HG03571 (cell line): ENCODE measurements around the gene ATG13.
"Not testable (repeated sequence)": the region's sequence is repeated elsewhere in the genome, so short reads cannot be mapped to it uniquely, and the experiment has no call there.

ENCODE experiments used
- ATAC-seq: cut with Tn5 transposase; IDR thresholded peaks from one replicate; pipeline ENCODE4 v1.9.1; 2021; ENCODE audit not compliant: unreplicated experiment

ATG13 gene

DNA sequence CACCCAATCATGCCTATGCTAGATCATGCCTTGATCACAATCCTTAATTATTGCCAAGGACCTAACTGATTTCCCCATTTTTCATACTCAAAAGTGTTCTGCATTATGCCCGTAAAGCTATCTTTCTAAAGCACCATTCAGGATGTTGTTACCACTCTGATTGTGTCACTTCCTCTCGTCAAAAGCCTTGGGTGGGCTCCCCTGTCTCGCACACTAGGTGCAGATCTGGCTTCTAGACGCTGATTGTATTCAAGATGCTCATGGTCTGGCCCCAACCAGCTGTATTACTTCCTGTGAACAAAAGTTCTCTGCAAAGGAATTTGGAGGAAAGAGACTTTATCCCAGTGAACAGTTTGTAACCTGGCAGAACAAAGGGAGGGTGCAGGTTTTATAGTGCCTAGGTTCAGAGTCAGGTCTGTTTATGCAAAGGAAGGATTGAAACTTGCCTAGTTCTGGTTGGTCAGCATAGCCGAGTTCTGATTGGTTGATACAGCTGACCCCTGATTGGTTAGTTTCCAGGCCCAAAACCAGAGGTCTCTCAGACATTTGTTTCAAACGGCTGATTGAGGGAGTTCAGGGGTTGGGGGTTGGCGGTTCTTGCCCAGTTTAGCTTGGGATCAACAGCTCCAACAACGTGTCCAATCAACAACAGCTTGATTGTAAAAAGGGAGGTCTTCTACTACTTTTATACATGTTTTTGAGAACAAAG lies 25.4 kb downstream of the ATG13 start:
- ATAC-seq = no peak

- no peak for ATAC-seq
Observed at GRCh38 chr11:46643531-46643930, 26.2 kb downstream of the ATG13 start.

- no peak for ATAC-seq
Observed at GRCh38 chr11:46643986-46644385, 26.6 kb downstream of the ATG13 start.

DNA sequence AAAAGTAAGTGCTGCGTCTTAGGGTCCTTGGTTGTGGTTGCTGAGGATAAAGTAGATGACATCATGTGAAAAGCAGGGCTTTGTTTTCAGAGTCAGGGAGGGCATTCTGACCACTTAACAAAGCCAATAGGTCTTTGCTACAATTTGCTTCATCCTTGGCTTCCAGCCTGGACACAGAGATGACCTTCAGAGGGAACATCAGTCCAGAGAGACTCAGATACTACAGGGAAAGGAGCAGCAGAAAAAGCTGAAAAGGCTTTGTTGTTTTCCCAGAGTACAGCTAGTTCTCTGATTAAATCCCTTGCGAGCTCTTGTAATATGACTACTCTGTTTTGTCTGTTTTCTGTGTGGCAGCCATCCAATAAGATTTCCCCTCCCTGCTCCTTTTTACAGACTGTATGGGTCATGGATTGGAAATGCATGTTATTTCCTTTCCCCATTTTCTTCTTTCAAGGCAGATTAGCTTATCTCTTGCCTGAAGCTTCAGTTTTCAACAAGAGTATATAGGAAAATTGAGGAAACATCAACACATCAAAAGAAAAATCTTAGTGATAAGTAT lies 31.9 kb downstream of the ATG13 start:
- ATAC-seq = no peak

- no peak for ATAC-seq
Observed at GRCh38 chr11:46655631-46656030, 38.3 kb downstream of the ATG13 start.

DNA sequence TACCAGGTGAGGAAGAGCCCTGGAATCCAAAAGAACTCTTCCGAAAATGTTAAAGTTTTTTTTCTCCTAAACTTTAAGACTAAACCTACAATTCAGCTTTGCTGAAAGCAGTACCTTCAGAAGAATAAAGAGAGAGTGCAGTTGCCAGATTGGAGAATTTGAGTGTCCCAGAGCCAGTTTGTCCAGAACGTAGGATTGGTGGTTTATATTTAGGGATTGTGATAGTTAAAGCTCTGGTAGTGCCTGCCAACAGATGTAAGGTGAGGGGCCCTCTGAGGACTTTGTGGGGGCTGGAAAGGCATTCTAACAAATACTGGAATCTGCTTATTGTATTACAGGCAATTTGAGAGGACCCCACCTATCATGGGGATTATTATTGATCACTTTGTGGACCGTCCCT lies 39.8 kb downstream of the ATG13 start:
- no peak for ATAC-seq

GRCh38 chr11:46658259-46658658 lies 40.9 kb downstream of the ATG13 start:
- ATAC-seq = no peak

- ATAC-seq = no peak
Observed at GRCh38 chr11:46659908-46660307, 42.6 kb downstream of the ATG13 start.

DNA sequence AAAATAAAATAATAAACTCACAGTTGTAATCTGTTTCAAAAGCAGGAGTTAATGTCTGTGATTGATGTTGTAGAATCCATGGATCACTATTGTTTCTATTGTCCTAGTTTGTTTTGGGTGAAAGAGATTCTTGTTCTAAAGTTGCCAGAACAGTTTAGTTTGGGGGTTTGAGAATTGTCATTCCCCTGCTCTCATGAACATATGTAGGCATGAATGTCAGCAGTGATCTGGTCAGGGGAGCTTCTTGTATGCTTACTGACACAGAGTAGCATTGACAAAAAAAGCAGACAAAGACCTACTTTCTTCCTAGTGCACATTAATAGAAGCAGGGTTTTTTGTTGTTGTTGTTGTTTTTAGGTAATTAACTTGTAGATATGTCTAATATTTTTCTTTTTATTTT lies 44.5 kb downstream of the ATG13 start:
- no peak for ATAC-seq

GRCh38 chr11:46662366-46662765 lies 45.0 kb downstream of the ATG13 start:
- ATAC-seq = no peak

DNA sequence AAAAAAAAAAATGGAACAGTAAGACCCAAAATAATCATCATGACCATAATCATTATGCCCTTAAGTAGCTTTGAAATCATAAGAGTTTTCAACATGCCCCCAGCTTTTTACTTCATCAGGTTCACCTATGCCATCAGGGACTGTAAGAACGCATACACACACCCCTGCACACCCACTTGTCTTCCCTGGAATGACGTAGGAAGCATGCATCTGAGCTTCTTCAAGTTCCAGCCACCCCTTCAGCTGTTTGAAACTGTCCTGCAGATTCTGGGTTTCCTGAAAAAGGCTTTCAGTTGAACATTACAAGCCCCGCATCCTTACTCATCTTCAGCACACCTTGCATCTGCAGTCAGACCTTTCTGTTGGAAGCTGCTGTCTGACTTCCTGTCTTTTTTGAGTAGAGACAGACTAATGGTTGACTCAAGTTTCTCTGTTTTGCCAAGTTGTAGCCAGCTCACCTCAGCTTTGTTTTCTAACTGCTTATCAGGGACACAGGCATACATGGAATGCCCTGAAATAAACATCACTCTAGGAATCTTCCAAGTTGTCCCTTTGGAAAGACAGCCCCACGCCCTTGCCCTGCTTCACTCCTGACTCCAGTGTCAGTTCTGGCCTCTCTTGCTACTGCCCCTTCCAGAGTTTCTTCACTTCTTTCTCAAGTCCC lies 46.1 kb downstream of the ATG13 start:
- no peak for ATAC-seq

GRCh38 chr11:46664612-46665011 lies 47.3 kb downstream of the ATG13 start:
- ATAC-seq = no peak

DNA sequence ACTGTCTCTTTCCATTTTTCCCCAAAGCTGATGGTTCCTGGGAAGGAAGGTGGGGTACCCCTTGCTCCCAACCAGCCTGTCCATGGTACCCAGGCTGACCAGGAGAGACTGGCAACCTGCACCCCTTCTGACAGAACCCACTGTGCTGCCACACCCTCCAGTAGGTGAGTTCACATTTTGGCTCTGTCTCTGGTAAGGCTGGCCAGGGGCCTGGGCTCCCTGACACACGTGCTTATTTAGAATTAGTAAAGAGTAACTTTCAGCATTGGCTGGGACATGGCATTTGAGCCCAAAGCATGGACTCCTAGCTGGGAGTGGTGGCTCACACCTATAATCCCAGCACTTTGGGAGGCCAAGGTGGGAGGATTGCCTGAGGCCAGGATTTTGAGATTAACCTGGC lies 48.0 kb downstream of the ATG13 start:
- ATAC-seq = no peak

DNA sequence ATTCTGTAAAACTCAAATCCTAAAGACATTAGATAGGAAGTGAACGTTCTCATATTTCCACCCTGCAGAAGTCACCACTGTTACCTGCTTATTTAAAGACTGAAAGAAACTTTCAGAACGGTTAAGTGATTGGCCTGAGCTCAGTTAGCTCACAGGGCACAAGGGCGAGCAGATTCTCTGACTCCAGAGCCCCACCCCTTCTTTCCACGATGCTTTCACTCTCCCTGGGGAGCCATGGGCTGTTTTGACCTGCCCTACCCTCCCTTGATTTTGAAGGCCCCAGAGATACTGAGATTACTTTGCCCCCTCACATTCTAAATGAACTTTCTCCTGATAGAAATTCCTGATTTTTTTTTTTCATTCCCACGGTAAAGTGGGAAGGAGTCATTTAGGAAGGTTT lies 49.2 kb downstream of the ATG13 start:
- ATAC-seq = no peak

DNA sequence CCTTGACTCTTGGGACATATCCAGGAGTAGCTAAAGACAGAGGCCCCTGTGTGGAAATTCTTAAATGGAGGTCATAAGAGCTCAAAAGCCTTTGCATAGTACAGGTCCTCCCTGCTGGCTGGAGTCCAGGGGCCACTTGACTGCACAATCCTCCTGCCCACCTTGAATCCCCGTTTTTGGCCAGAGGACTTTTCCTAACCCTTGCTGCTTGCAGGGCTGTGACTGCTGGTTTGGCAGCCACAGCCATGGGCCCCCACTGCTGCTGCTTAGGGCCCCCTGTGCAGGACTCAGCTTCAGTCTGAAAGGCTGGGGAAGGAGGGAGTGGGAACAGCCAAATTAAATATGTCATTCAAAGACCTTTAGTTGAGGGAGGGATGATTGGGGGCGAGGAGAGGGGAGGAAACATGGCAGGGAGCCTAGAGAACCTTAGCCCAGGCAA lies 49.7 kb downstream of the ATG13 start:
- ATAC-seq = no peak

DNA sequence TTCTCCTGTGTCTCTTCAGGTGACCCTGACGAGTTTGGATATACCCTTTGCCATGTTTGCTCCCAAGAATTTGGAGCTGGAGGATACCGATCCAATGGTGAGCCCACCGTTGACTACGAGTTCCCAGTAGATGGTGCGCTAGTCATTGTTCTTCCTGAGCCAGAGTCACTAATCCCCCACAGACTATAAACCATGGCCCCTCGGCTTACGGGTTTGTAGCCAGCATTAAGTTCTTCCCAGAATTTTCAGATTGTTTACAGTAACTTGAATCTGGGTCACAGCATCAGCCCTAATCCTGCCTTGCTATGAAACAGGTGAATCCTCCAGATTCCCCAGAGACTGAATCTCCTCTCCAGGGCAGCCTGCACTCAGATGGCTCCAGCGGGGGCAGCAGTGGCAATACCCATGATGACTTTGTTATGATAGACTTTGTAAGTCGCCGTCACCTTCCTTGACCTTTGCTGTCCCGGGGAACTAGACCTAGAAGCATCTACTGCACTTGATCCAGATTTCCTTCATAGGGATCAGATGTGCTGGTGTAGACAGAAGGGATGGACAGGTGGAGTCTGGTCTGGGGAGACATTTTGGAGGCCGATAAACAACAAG lies 51.2 kb downstream of the ATG13 start:
- ATAC-seq = no peak

GRCh38 chr11:46669711-46670139 lies 52.4 kb downstream of the ATG13 start:
- ATAC-seq = no peak

DNA sequence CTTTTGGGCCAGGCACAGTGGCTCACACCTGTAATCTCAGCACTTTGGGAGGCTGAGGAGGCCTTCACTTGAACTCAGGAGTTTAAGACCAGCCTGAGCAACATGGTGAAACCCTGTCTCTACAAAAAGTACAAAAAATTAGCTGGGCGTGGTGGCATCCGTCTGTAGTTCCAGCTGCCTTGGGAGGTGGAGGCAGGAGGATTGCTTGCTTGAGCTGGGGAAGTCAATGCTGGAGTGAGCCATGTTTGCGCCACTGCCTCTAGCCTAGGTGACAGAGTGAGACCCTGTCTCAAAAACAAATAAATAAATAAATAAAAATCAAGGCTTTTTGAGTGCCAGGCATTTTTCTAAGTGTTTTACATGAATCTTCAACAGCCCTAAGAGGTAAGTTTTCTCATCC lies 53.2 kb downstream of the ATG13 start:
- not testable (repeated sequence) for ATAC-seq

DNA sequence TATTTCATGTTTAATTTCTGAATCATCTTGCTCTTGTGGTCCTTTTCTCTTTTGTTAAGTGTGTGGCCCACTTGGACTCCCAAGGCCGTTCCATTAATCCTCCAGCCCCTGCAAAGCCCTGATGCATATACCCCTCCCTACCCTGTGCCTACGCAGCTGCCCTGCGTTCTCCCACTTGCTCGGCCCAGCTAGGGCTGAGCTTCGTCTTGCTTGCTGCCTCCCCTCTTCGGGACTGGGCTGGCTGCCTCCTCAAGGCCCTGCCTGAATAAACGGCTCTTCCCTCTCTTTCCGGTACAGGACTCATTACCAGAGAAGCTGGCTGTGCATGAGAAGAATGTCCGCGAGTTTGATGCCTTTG lies 54.6 kb downstream of the ATG13 start:
- no peak for ATAC-seq

DNA sequence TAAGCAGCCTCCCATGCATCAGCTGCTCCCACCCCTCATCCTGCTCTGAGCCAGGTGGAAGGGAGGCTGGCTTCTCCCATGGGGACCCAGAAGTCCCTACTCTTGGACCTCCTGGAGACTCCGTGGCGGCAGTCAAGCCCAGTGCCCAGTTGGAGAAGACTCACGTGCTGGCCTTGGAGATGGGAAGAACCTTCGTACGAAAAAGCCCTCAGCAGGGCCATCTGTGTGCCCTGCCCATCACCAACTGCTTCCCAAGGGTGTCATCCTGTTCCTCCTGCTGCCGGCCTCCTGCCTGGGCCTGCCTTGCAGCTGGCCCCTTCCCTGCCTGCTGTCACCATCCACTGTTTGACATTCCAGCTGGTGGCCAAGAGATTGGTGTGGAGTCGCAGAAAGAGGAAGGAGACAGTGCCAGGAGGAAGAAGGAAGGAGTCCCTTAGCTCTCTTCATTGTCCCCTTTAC lies 55.1 kb downstream of the ATG13 start:
- ATAC-seq = no peak

GRCh38 chr11:46673713-46674462 lies 56.5 kb downstream of the ATG13 start:
- no peak for ATAC-seq
